ENCODE results near the gene SELENOO.

DNA sequence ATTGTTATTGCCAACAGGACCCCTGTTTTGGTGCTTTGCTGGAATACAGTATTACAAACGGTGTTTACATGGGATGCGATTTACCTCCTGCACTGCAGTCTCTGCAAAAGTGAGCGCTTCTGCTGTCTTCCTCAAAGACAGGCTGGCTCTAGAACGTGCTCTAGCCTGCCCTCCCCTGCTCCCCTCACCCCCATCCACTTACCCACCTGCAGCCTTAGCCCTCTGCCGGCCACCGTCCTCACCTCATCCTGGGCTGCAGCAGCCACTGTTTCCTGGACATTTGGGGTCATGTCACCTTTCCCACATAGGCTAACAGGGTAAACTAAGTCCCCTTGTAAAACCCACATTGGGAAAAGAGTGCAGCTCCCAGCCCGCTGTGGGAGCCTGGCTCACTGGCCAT, 39.9 kb upstream of the SELENOO start:
- TF ChIP-seq EP300 (IDR thresholded peaks at IDR 0.05; ENCODE audit: borderline replicate concordance): no peak
- TF ChIP-seq CREB1 (IDR thresholded peaks at IDR 0.05; ENCODE audit: low read depth): no peak
- TF ChIP-seq TAF1 (IDR thresholded peaks at IDR 0.05; ENCODE audit: low read depth): no peak
- TF ChIP-seq, protein P1, sequence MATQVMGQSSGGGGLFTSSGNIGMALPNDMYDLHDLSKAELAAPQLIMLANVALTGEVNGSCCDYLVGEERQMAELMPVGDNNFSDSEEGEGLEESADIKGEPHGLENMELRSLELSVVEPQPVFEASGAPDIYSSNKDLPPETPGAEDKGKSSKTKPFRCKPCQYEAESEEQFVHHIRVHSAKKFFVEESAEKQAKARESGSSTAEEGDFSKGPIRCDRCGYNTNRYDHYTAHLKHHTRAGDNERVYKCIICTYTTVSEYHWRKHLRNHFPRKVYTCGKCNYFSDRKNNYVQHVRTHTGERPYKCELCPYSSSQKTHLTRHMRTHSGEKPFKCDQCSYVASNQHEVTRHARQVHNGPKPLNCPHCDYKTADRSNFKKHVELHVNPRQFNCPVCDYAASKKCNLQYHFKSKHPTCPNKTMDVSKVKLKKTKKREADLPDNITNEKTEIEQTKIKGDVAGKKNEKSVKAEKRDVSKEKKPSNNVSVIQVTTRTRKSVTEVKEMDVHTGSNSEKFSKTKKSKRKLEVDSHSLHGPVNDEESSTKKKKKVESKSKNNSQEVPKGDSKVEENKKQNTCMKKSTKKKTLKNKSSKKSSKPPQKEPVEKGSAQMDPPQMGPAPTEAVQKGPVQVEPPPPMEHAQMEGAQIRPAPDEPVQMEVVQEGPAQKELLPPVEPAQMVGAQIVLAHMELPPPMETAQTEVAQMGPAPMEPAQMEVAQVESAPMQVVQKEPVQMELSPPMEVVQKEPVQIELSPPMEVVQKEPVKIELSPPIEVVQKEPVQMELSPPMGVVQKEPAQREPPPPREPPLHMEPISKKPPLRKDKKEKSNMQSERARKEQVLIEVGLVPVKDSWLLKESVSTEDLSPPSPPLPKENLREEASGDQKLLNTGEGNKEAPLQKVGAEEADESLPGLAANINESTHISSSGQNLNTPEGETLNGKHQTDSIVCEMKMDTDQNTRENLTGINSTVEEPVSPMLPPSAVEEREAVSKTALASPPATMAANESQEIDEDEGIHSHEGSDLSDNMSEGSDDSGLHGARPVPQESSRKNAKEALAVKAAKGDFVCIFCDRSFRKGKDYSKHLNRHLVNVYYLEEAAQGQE (IDR thresholded peaks at IDR 0.05; ENCODE audit: low read depth): no peak
- TF ChIP-seq, protein P2, sequence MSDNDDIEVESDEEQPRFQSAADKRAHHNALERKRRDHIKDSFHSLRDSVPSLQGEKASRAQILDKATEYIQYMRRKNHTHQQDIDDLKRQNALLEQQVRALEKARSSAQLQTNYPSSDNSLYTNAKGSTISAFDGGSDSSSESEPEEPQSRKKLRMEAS (IDR thresholded peaks at IDR 0.05): no peak
- TF ChIP-seq RAD21 (IDR thresholded peaks at IDR 0.05; ENCODE audit: low read depth): no peak

All from Ishikawa (cell line).